PC-9 (cell line): ENCODE data around the gene MELK.

Source experiments
- EZH2 ChIP-seq: fragments of 200-600 bp; sonication (generic); IDR thresholded peaks from 2 replicates; pipeline ENCODE4 v1.8.0; 2017; ENCODE audit warnings: antibody characterized with exemption, low read depth
- TF ChIP-seq, protein P1 (sequence below): fragments of 200-600 bp; sonication (generic); conservative IDR thresholded peaks from 2 replicates; pipeline ENCODE4 v1.6.1; 2017; ENCODE audit warnings: mixed run types, antibody characterized with exemption, mild to moderate bottlenecking, moderate library complexity

GRCh38 chr9:36686471-36686870 is 113.8 kb downstream of the MELK start:
- TF ChIP-seq EZH2, result no peak
- TF ChIP-seq, protein P1, sequence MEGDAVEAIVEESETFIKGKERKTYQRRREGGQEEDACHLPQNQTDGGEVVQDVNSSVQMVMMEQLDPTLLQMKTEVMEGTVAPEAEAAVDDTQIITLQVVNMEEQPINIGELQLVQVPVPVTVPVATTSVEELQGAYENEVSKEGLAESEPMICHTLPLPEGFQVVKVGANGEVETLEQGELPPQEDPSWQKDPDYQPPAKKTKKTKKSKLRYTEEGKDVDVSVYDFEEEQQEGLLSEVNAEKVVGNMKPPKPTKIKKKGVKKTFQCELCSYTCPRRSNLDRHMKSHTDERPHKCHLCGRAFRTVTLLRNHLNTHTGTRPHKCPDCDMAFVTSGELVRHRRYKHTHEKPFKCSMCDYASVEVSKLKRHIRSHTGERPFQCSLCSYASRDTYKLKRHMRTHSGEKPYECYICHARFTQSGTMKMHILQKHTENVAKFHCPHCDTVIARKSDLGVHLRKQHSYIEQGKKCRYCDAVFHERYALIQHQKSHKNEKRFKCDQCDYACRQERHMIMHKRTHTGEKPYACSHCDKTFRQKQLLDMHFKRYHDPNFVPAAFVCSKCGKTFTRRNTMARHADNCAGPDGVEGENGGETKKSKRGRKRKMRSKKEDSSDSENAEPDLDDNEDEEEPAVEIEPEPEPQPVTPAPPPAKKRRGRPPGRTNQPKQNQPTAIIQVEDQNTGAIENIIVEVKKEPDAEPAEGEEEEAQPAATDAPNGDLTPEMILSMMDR, result no peak
